Activated T-helper 2 cell treated with anti-CD3 and anti-CD28 coated beads, Interferon-gamma antibody, Interleukin-2, Interleukin-4, amounts not matched to agents 10 μg/mL and 5 μg/mL and 100 μg/mL, durations not matched to agents 14 hours and 24 hours and 36 hours (primary cell): Measurements from ENCODE around the gene C15orf61. TPM values are rescaled to one million over a fixed set of nuclear protein-coding genes. Genes with fewer than 3 reads are reported as not detected.
A peak's percentile ranks its signal among the peaks of the same experiment; 100 is the strongest.

Experiments used
- DNase-seq: peaks from one replicate; pipeline ENCODE4 v3.0.0; 2021; ENCODE audit warnings: low spot score
- H3K27ac Mint-ChIP-seq: one replicate; pipeline ENCODE4 v1.8.0; 2021; ENCODE audit warnings: mixed read lengths
- H3K27me3 Mint-ChIP-seq: one replicate; pipeline ENCODE4 v1.8.0; 2021; ENCODE audit warnings: low read depth, mixed read lengths
- H3K36me3 Mint-ChIP-seq: one replicate; pipeline ENCODE4 v1.8.0; 2021; ENCODE audit warnings: low read depth, mixed read lengths
- H3K4me1 Mint-ChIP-seq: one replicate; pipeline ENCODE4 v1.8.0; 2021; ENCODE audit warnings: low read depth, mixed read lengths
- H3K4me3 Mint-ChIP-seq: one replicate; pipeline ENCODE4 v1.8.0; 2021; ENCODE audit warnings: low read depth, mild to moderate bottlenecking, moderate library complexity, mixed read lengths
- H3K9me3 Mint-ChIP-seq: one replicate; pipeline ENCODE4 v1.8.0; 2021; ENCODE audit warnings: mixed read lengths
- intact Hi-C: fragments of 100-400 bp; cut with micrococcal nuclease; formaldehyde crosslinking; loops from one replicate; pipeline ENCODE4 v1.15.1; 2023
- total RNA-seq: library from RNA; stranded (reverse); gene quantifications from 2 replicates; pipeline ENCODE4 v1.2.3, GENCODE V29; 2022

Gene C15orf61
- total RNA-seq: 5.4 and 5.6 TPM in 2 replicates

DNA sequence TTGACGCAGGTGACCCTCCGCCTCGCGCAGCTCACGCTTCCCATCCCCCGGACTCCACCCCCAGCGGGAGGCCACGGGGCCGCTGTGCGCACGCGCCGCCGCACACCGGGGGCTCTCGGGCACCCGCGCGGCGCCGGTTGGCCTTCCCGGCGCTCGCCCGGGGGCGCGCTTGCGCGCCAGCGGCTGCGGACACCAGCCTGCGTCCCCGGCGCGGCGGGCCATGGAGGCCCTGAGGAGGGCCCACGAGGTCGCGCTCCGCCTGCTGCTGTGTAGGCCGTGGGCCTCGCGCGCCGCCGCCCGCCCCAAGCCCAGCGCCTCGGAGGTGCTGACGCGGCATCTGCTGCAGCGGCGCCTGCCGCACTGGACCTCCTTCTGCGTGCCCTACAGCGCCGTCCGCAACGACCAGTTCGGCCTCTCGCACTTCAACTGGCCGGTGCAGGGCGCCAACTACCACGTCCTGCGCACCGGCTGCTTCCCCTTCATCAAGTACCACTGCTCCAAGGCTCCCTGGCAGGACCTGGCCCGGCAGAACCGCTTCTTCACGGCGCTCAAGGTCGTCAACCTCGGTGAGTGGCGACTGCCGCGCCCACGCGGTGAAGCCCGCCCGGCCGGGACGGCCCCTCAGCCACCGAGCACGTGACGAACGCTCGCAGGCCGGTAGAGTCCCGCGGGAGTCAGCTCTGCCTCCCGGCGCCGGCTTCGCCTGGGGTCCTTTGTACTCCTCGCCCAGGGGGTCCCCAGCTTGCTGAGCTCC is at the start of gene C15orf61:
Gene C15orf61 (plus strand): TSS at position 103 of the 754 bp plus-strand sequence. CDS start 118 bp downstream, at position 221.
- H3K36me3 Mint-ChIP-seq: peaks cover 17% of the 10 kb centered on the region
- peak; percentile 80 for DNase-seq
- no peaks in the 10 kb centered on the region for H3K9me3 Mint-ChIP-seq
- H3K27ac Mint-ChIP-seq: peak within 1 kb of the TSS; percentile 85
- intact Hi-C loops: loop anchor here (1.0 to 5.0 kb wide), 3 partner anchors 21 to 321 kb away; partner anchors contain the start of genes MAP2K5 and RNU6-1
- H3K4me1 Mint-ChIP-seq: peaks cover 19% of the 10 kb centered on the region
- H3K4me3 Mint-ChIP-seq: peak within 1 kb of the TSS; percentile 90
- no peaks in the 10 kb centered on the region for H3K27me3 Mint-ChIP-seq

DNA sequence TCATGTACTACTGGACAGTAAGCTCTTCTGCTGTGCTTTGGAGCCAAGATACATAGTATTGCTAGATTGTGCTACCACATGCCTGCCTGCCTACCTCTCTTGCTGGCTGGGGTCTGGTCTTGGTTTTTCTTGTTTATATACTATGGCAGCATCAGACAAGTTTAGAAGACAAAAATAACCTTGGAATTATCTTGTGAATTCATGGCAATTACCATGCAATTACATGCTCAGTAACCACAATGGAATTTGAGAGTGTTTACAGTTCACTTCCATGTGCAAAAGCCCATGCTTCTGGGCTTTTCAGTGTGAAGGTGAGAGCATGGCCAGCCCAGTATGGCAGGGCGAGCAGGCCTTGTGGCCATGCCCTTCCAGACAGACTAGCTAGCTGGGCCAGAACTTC is 48.0 kb upstream of the C15orf61 start:
- DNase-seq: no peak
- no peak overlapping the region for H3K27ac Mint-ChIP-seq
- H3K27me3 Mint-ChIP-seq: peaks cover 11% of the 10 kb centered on the region
- H3K4me1 Mint-ChIP-seq: peaks cover 7% of the 10 kb centered on the region
- intact Hi-C loops: no loop called here
- H3K36me3 Mint-ChIP-seq: no peaks in the 10 kb centered on the region
- no peaks in the 10 kb centered on the region for H3K9me3 Mint-ChIP-seq
- H3K4me3 Mint-ChIP-seq: no peak overlapping the region

- DNase-seq: no peak
- no peaks in the 10 kb centered on the region for H3K36me3 Mint-ChIP-seq
- no peaks in the 10 kb centered on the region for H3K9me3 Mint-ChIP-seq
- H3K4me1 Mint-ChIP-seq: peaks cover 7% of the 10 kb centered on the region
- H3K27me3 Mint-ChIP-seq: peaks cover 10% of the 10 kb centered on the region
- no peak overlapping the region for H3K4me3 Mint-ChIP-seq
- H3K27ac Mint-ChIP-seq: no peak overlapping the region
- intact Hi-C loops: no loop called here
These were observed 46.4 kb upstream of the C15orf61 start for GRCh38 chr15:67474405-67475110.

DNA sequence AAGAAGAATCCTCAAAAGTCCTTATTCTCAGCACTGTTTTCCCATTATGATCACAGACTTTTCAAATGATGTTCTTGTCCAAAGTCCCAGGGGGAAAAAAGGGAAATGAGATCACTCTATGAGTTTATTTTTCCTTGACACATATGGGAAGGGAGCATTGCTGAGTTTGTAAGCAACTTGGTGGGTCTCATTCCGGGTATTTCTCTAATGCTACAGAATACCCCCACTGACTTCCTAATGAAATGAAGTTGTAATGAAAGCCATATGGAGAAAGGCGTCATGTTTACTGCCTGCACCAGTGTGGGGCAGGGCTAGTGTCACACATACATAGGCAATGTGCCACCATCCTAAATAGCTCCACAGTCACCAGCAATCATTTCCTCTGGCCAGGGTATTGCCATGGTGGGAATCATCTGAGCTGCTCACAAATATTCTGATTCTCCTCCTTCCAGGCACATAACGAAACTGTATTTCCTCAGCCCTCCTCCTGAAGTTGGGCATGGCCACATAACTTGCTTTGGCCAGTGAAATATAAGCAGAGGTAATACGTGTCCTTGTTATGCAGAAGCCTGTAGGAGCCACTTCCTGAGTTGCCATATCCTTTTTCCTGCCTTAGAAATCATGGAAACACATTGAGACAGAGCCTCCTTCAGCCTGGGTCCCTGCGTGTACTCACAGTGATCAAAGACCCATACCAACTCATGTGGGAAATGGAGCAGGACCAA is 41.0 kb upstream of the C15orf61 start:
- Mint-ChIP-seq H3K27ac (no peak overlapping the region), H3K4me3 (no peak overlapping the region), H3K4me1 (peaks cover under 1% of the 10 kb centered on the region), H3K36me3 (no peaks in the 10 kb centered on the region), H3K9me3 (no peaks in the 10 kb centered on the region), H3K27me3 (peaks cover 13% of the 10 kb centered on the region)
- DNase-seq: no peak
- intact Hi-C loops: no loop called here

- Mint-ChIP-seq H3K36me3 (no peaks in the 10 kb centered on the region), H3K4me3 (no peak overlapping the region), H3K27me3 (peaks cover 13% of the 10 kb centered on the region), H3K27ac (no peak overlapping the region), H3K9me3 (no peaks in the 10 kb centered on the region), H3K4me1 (no peaks in the 10 kb centered on the region)
- DNase-seq: no peak
- intact Hi-C loops: no loop called here
These were observed 40.2 kb upstream of the C15orf61 start for GRCh38 chr15:67480741-67481140.

DNA sequence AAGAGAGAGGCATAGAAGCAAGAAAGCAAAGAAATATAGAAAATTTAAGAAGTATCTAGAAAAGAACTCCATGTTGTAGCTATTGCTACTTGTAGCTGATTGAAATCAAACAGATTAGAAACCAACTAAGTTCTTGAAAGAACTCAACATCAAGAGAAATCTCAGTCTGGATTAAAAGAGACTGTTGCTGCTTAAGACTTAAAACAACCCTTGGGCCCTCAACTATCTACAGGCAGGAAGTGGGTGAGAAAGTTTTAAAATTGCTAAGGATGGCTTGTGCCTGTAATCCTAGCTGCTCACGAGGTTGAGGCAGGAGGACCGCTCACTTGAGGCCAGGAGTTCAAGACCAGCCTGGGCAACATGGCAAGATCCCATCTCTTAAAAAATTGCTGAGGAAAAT is 39.3 kb upstream of the C15orf61 start:
- intact Hi-C loops: no loop called here
- Mint-ChIP-seq H3K27ac (no peak overlapping the region), H3K27me3 (peaks cover 13% of the 10 kb centered on the region), H3K4me1 (no peaks in the 10 kb centered on the region), H3K4me3 (no peak overlapping the region), H3K9me3 (no peaks in the 10 kb centered on the region), H3K36me3 (no peaks in the 10 kb centered on the region)
- no peak for DNase-seq

DNA sequence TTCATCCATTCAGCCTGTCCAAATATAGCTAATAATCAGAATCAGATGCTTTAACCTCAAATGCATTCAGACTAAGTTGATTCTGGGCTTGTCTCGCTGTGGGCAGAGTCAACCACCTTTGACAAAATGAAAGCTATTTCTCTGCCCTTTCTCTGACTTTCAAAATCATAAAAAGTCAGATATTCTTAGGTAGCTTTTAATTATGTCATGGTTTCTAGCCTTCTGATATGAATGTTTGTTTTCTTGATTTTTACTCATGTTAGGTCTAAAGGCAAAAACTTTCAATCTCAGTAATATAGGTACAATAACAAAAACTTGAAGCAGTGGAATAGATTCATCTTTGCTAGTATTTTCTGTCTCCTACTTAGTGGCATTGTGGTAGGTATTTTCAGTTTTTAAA is 25.3 kb upstream of the C15orf61 start:
- no peaks in the 10 kb centered on the region for H3K9me3 Mint-ChIP-seq
- H3K4me3 Mint-ChIP-seq: no peak overlapping the region
- intact Hi-C loops: no loop called here
- DNase-seq: no peak
- no peak overlapping the region for H3K27ac Mint-ChIP-seq
- H3K36me3 Mint-ChIP-seq: no peaks in the 10 kb centered on the region
- H3K27me3 Mint-ChIP-seq: peaks cover 5% of the 10 kb centered on the region
- peaks cover 8% of the 10 kb centered on the region for H3K4me1 Mint-ChIP-seq

DNA sequence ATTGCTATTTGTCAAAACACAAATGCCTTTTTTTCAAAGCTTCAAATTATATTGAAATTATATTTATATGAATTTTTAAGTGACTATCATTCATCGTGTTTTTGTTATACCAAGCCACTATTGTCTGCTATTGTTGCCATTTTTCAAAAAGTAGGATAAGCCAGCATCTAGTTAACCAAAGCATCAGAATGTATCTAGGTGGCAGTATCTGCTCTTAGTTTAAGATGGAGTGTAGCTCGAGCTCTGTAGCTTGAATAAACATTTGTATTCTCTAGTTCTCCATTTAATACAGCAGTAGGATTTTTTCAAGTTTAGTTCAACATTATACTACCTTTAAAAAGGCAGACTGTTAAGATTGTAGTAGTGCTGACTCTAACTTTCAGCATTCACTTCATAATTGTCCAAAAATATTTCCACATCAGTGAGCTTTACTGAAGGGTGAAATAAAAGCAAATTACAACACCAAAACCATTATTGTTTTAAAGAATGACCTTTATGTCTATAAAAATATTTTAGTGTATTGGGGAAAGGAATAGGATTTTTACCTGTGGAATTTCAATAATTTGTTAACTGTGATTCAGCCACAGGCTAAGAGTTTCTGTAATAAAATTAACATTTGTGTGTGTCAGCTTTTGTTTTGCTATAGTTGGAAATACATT is 19.6 kb upstream of the C15orf61 start:
- H3K27ac Mint-ChIP-seq: no peak overlapping the region
- peaks cover 7% of the 10 kb centered on the region for H3K27me3 Mint-ChIP-seq
- no peaks in the 10 kb centered on the region for H3K36me3 Mint-ChIP-seq
- peaks cover 4% of the 10 kb centered on the region for H3K4me1 Mint-ChIP-seq
- DNase-seq: no peak
- no peaks in the 10 kb centered on the region for H3K9me3 Mint-ChIP-seq
- intact Hi-C loops: loop anchor here (5.0 kb wide), 1 partner anchor 336 kb away; no protein-coding TSS in a partner anchor
- H3K4me3 Mint-ChIP-seq: no peak overlapping the region

DNA sequence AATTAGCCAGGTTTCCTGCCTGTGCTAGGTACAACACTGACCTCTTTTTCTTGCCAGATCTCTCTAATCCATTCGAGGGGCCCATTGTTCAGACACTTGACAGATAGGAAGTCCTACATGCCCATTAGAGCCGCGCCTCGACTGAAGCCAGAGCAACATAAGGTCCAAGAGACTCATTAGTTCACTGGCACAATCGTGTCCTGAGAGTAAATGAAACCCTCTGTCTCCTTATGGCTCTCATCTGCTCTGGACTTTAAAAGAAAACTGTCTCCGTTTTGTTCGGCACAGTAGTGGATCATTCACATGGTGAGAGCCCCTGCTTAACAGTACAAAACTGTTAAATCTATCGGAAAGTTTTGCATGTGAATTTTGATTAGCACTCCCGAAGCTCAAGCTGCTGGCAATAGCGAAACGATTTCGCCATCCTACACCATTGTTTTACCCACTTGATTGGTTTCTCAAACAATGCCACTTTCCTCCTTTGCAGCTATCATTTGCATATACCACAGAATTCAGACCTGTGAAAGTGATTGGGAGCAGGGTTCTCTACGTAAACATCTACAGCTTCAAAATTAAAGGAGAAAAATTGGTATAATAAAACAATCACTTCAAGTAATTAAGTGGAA is 19.0 kb upstream of the C15orf61 start:
- Mint-ChIP-seq H3K27me3 (peaks cover 7% of the 10 kb centered on the region), H3K27ac (no peak overlapping the region), H3K9me3 (no peaks in the 10 kb centered on the region), H3K4me1 (peaks cover 4% of the 10 kb centered on the region), H3K36me3 (no peaks in the 10 kb centered on the region), H3K4me3 (no peak overlapping the region)
- no peak for DNase-seq
- intact Hi-C loops: loop anchor here (5.0 kb wide), 1 partner anchor 335 kb away; no protein-coding TSS in a partner anchor

GRCh38 chr15:67504056-67504455 is 16.9 kb upstream of the C15orf61 start:
- intact Hi-C loops: loop anchor here (5.0 kb wide), 1 partner anchor 333 kb away; no protein-coding TSS in a partner anchor
- Mint-ChIP-seq H3K27ac (no peak overlapping the region), H3K4me3 (no peak overlapping the region), H3K9me3 (no peaks in the 10 kb centered on the region), H3K4me1 (peaks cover 4% of the 10 kb centered on the region), H3K36me3 (no peaks in the 10 kb centered on the region), H3K27me3 (peaks cover 4% of the 10 kb centered on the region)
- no peak for DNase-seq

DNA sequence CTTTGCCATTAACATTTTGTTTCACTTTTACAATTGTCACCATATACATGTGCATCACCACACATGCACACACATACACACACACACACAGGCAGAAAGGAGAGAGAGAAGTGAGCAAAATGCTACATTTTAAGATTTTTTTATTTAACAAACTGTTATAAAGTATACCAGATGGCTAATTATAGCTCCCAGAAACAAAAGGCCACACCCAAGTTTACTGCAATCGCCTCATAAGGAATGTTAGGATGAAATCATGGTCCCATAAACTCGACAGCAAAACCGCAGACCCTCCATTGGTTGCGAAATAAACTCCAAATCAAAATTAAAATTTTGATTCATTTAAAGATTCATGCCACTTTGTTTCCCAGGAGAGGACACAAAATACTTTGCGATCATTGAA is 16.1 kb upstream of the C15orf61 start:
- no peaks in the 10 kb centered on the region for H3K9me3 Mint-ChIP-seq
- no peak overlapping the region for H3K27ac Mint-ChIP-seq
- intact Hi-C loops: loop anchor here (5.0 kb wide), 1 partner anchor 333 kb away; no protein-coding TSS in a partner anchor
- no peak for DNase-seq
- no peaks in the 10 kb centered on the region for H3K36me3 Mint-ChIP-seq
- peaks cover 4% of the 10 kb centered on the region for H3K4me1 Mint-ChIP-seq
- peaks cover 2% of the 10 kb centered on the region for H3K27me3 Mint-ChIP-seq
- no peak overlapping the region for H3K4me3 Mint-ChIP-seq
